Endothelial cell of umbilical vein (primary cell): ENCODE measurements around the gene PGRMC2.
"Not testable (repeated sequence)": the region's sequence is repeated elsewhere in the genome, so short reads cannot be mapped to it uniquely, and the experiment has no call there.

Experiments
- EZH2 ChIP-seq: IDR thresholded peaks from 2 replicates; pipeline ENCODE4 v1.6.1; 2012; ENCODE audit warnings: borderline replicate concordance, low read depth, mild to moderate bottlenecking, moderate library complexity, low read length, inconsistent platforms; ENCODE audit not compliant: severe bottlenecking
- MYC ChIP-seq: IDR thresholded peaks from one replicate; pipeline ENCODE4 v1.6.1; 2011; ENCODE audit warnings: mild to moderate bottlenecking, low read depth, low read length
- POLR2A ChIP-seq: IDR thresholded peaks from 2 replicates; pipeline ENCODE4 v1.6.1; 2012; ENCODE audit warnings: low read depth, mild to moderate bottlenecking, control low read depth, low read length
- TF ChIP-seq, protein P1 (sequence below): IDR thresholded peaks from 2 replicates; pipeline ENCODE4 v1.6.1; 2011; ENCODE audit not compliant: insufficient read depth, insufficient read length
- TF ChIP-seq, protein P2 (sequence below), 2 donors: IDR thresholded peaks; 1 replicate in 1 of 2; 2 replicates in 1 of 2; pipeline ENCODE4 v1.5.1; 2011; ENCODE audit warnings: low read length in 2 of 2, mild to moderate bottlenecking in 2 of 2, moderate library complexity in 2 of 2, control low read depth in 1 of 2, inconsistent platforms in 1 of 2, low read depth in 1 of 2; ENCODE audit not compliant: insufficient read depth in 1 of 2; ENCODE audit errors: extremely low read depth in 1 of 2

DNA sequence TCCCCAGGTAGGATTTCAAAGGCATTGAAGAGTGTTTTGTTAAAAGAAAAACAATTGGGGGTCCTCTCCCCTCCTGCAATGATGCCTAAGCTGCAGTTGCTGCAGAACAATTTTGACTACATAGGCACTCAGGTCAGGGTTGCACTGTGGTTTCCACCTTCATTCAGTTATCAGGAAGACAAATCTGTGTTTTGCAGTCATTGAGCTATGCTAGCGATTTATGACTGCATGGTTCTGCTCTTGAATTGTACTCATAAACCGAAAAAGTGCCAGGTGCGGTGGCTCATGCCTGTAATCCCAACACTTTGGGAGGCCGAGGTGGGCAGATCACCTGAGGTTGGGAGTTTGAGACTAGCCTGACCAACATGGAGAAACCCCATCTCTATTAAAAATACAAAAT, 29.4 kb downstream of the PGRMC2 start:
- not testable (repeated sequence) for TF ChIP-seq POLR2A, EZH2, MYC
- TF ChIP-seq, protein P1, sequence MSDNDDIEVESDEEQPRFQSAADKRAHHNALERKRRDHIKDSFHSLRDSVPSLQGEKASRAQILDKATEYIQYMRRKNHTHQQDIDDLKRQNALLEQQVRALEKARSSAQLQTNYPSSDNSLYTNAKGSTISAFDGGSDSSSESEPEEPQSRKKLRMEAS = not testable (repeated sequence)
- TF ChIP-seq, protein P2, sequence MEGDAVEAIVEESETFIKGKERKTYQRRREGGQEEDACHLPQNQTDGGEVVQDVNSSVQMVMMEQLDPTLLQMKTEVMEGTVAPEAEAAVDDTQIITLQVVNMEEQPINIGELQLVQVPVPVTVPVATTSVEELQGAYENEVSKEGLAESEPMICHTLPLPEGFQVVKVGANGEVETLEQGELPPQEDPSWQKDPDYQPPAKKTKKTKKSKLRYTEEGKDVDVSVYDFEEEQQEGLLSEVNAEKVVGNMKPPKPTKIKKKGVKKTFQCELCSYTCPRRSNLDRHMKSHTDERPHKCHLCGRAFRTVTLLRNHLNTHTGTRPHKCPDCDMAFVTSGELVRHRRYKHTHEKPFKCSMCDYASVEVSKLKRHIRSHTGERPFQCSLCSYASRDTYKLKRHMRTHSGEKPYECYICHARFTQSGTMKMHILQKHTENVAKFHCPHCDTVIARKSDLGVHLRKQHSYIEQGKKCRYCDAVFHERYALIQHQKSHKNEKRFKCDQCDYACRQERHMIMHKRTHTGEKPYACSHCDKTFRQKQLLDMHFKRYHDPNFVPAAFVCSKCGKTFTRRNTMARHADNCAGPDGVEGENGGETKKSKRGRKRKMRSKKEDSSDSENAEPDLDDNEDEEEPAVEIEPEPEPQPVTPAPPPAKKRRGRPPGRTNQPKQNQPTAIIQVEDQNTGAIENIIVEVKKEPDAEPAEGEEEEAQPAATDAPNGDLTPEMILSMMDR (IDR thresholded peaks at IDR 0.05; ENCODE audit: extremely low read depth in 1 of 2, insufficient read depth in 1 of 2, low read depth in 1 of 2, low read length in 2 of 2) = not testable (repeated sequence)
